IPS-15b (cell line): ENCODE measurements around the gene CHRNG.
"Not testable (repeated sequence)": the region's sequence is repeated elsewhere in the genome, so short reads cannot be mapped to it uniquely, and the experiment has no call there.

Source experiments
- H3K27me3 ChIP-seq: one replicate; pipeline ENCODE4 v1.6.1; 2013; ENCODE audit warnings: low read length; ENCODE audit not compliant: control insufficient read depth, insufficient read depth
- H3K36me3 ChIP-seq: one replicate; pipeline ENCODE4 v1.6.1; 2013; ENCODE audit warnings: low read length; ENCODE audit not compliant: control insufficient read depth, insufficient read depth
- H3K4me1 ChIP-seq: one replicate; pipeline ENCODE4 v1.6.1; 2013; ENCODE audit warnings: mild to moderate bottlenecking, low read length; ENCODE audit not compliant: control insufficient read depth, insufficient read depth
- H3K4me3 ChIP-seq: one replicate; pipeline ENCODE4 v1.5.1; 2013; ENCODE audit warnings: low read depth, low read length
- H3K9ac ChIP-seq: one replicate; pipeline ENCODE4 v1.6.1; 2013; ENCODE audit warnings: low read depth, mild to moderate bottlenecking, low read length
- H3K9me3 ChIP-seq: one replicate; pipeline ENCODE4 v1.6.1; 2013; ENCODE audit warnings: mild to moderate bottlenecking, low read length; ENCODE audit not compliant: control insufficient read depth, insufficient read depth

Gene CHRNG

DNA sequence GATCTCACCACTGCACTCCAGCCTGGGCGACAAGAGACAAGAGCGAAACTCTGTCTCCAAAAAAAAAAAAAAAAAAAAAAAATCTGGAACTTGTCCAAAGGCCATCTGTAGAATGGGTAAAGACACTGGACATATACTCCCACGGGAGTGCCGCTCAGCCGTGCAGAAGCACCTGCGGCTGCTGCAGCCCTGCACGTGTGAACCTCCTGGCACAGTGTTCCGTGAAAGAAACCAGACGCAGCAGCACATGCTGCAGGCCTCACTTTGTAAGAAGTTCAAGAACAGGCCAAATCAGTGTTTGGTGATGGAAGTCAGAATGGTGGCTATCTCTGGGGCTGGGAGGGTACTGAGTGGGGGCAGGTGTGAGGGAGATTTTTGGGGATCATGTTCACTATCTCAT, 7.1 kb upstream of the CHRNG start:
- Histone ChIP-seq H3K9ac (no peak overlapping the region), H3K4me3 (no peak overlapping the region), H3K36me3 (no peaks in the 10 kb centered on the region), H3K9me3 (no peaks in the 10 kb centered on the region), H3K4me1 (no peaks in the 10 kb centered on the region), H3K27me3 (no peaks in the 10 kb centered on the region)

DNA sequence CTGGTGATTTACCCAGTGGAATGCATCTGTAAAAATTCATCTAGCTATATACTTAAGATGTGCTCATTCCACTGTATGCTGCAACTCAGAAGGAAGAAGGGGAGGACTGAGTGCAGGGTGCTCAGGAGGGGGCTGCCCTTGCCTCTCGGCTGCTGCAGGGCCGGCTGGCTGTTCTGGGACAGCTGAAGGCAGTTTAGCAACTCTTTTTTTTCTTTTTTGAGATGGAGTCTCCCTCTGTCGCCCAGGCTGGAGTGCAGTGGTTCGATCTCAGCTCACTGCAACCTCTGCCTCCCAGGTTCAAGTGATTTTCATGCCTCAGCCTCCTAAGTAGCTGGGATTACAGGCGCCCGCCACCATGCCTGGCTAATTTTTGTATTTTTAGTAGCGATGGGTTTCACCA, 6.7 kb upstream of the CHRNG start:
- not testable (repeated sequence) for H3K36me3 ChIP-seq, H3K4me3 ChIP-seq, H3K9me3 ChIP-seq, H3K4me1 ChIP-seq, H3K27me3 ChIP-seq, H3K9ac ChIP-seq

DNA sequence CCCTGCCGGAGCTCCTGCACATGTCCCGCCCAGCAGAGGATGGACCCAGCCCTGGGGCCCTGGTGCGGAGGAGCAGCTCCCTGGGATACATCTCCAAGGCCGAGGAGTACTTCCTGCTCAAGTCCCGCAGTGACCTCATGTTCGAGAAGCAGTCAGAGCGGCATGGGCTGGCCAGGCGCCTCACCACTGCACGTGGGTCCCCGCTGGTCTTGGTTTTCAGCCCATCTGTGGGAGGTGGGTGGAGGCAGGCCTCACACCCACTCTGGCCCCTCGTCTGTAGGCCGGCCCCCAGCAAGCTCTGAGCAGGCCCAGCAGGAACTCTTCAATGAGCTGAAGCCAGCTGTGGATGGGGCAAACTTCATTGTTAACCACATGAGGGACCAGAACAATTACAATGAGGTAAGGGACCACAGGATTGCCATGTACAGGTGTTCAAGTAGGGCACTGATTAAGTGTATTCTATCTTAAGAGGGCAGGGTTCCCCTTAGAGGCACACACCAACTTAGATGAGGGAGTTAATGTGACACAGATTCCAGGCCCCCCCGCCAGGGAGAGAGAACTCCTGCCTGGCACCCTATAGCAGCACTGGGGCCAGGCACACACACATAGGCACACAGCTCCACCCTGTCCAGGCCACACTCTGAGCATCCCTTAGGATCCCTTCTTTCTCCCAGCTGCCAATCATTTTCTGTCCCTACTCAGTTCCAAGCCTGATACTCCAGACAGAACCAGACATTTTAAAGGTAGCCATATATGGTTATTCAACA, 5.4 kb upstream of the CHRNG start:
- H3K4me3 ChIP-seq, result no peak overlapping the region
- H3K9ac ChIP-seq, result no peak overlapping the region
- peaks cover 5% of the 10 kb centered on the region for H3K4me1 ChIP-seq
- no peaks in the 10 kb centered on the region for H3K9me3 ChIP-seq
- no peaks in the 10 kb centered on the region for H3K27me3 ChIP-seq
- no peaks in the 10 kb centered on the region for H3K36me3 ChIP-seq

DNA sequence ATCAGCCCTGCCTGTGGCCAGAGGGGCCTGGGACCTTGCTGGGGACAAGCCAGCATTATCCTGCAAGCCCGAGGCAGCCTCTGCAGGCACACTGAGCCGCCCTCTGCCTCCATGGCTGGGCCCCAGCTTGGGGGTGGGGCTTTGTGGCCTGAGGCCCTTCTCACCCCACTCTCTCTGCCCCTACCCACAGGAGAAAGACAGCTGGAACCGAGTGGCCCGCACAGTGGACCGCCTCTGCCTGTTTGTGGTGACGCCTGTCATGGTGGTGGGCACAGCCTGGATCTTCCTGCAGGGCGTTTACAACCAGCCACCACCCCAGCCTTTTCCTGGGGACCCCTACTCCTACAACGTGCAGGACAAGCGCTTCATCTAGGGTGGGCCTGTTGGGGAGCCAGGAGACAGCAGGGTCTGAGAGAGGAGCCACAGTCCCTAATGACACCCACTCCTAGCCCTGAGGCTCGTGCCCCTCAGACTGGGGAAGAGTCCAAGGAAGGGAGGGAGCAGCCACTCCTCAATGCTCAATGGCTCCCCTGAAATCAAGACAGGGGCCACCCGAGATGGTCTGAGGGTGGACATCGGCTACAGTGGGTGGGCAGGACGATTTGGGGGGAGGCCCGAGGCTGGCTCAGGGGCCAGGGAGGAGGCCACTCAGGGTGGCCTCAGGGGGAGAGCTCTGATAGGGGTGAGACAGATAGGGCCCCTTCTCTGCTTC, 4.4 kb upstream of the CHRNG start:
- H3K4me1 ChIP-seq, result peaks cover 7% of the 10 kb centered on the region
- H3K27me3 ChIP-seq, result no peaks in the 10 kb centered on the region
- H3K4me3 ChIP-seq, result no peak overlapping the region
- no peaks in the 10 kb centered on the region for H3K36me3 ChIP-seq
- H3K9me3 ChIP-seq, result no peaks in the 10 kb centered on the region
- no peak overlapping the region for H3K9ac ChIP-seq

DNA sequence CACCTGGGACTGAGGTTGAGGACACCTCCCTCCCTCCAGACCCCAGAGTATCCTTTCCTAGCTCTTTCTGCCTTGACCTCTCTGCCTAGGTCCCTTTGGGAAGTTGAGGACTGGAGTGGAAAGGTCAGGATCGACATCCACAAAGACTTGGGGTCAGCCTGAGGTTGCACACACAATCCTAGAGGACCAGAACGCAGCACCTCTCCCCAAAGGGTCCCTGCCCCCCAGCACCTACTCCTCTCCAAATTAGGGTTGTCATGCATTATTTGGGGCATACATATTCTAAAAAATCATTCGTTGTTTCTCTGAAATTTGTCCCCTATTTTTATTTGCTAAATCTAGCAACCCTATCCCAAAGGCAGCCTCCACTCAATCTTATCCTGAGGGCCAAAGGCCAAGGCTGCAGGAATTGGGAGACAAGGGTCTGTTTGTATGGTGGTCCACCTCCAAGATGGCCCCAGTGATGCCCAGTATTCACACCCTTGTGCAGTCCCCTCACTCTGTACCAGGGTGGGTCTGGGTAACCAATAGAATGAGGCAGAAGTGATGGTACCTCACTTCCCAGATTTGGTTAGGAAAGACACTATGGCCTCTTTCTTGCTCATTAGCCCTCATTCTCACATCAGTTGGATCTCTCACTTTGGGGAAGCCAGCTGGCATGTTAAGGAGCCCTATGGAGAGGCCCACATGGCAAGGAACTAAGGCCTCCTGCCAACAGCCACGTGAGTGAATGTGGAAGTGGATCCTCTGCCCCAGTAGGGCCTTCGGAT, 3.5 kb upstream of the CHRNG start:
- peaks cover 7% of the 10 kb centered on the region for H3K4me1 ChIP-seq
- H3K36me3 ChIP-seq, result no peaks in the 10 kb centered on the region
- no peak overlapping the region for H3K4me3 ChIP-seq
- H3K9me3 ChIP-seq, result no peaks in the 10 kb centered on the region
- no peaks in the 10 kb centered on the region for H3K27me3 ChIP-seq
- H3K9ac ChIP-seq, result no peak overlapping the region

DNA sequence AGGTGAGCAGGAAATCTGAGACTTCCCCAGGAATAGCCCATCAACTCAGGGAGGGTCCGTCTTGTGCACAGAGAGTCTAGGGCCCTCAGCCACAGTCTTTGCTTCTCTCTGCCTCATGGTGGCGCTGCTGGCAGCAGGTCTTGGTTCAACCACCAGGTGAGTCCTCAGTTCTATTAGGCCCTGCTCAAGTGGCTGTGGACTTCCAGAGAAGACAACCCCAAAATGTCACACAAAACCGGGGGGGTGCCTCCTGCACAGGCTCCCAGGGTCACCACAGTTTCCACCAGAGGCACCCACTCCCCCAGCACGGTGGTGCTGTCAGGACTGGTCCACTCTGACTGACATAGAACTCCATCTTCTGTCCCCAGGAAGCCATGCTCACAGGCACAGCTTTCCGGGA, 2.4 kb upstream of the CHRNG start:
- peaks cover 7% of the 10 kb centered on the region for H3K4me1 ChIP-seq
- no peak overlapping the region for H3K9ac ChIP-seq
- no peaks in the 10 kb centered on the region for H3K36me3 ChIP-seq
- H3K4me3 ChIP-seq, result no peak overlapping the region
- no peaks in the 10 kb centered on the region for H3K27me3 ChIP-seq
- no peaks in the 10 kb centered on the region for H3K9me3 ChIP-seq

DNA sequence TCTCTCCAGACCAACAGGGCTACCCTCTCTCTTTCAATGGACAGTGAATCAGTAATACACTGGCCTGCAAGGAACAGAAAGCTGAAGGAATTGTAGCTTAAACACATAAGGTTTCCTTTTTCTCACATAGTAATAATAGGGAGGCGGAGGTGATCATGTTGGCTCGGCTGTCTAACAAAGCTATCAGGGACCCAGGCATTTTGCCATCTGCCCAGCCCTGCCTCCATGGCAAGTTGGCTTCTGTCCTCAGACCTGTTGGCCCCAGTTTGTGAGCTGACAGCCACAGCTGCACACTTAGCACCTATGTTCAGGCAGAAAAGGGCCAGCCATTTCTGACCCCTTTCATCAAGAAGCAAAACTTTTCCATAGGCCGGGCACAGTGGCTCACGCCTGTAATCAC, 2.0 kb upstream of the CHRNG start:
- no peaks in the 10 kb centered on the region for H3K36me3 ChIP-seq
- peaks cover 7% of the 10 kb centered on the region for H3K4me1 ChIP-seq
- H3K27me3 ChIP-seq, result no peaks in the 10 kb centered on the region
- H3K4me3 ChIP-seq, result no peak overlapping the region
- H3K9me3 ChIP-seq, result no peaks in the 10 kb centered on the region
- H3K9ac ChIP-seq, result no peak overlapping the region

DNA sequence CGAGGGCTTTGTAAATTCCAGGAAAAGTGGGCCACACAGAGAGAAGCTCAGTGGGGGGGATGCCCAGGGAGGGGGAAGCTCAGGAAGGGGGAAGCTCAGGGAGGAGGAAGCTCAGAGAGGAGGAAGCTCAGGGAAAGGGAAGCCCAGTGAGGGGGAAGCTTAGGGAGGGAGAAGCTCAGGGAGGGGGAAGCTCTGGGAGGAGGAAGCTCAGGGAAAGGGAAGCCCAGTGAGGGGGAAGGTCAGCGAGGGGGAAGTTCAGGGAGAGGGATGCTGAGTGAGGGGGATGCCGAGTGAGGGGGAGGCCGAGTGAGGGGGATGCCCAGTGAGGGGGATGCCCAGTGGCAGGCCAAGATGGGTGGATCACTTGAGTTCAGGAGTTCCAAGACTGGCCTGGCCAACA, 821 bp upstream of the CHRNG start:
- Histone ChIP-seq H3K4me1 (peaks cover 7% of the 10 kb centered on the region), H3K4me3 (no peak overlapping the region), H3K9ac (no peak overlapping the region), H3K9me3 (no peaks in the 10 kb centered on the region), H3K27me3 (no peaks in the 10 kb centered on the region), H3K36me3 (no peaks in the 10 kb centered on the region)

DNA sequence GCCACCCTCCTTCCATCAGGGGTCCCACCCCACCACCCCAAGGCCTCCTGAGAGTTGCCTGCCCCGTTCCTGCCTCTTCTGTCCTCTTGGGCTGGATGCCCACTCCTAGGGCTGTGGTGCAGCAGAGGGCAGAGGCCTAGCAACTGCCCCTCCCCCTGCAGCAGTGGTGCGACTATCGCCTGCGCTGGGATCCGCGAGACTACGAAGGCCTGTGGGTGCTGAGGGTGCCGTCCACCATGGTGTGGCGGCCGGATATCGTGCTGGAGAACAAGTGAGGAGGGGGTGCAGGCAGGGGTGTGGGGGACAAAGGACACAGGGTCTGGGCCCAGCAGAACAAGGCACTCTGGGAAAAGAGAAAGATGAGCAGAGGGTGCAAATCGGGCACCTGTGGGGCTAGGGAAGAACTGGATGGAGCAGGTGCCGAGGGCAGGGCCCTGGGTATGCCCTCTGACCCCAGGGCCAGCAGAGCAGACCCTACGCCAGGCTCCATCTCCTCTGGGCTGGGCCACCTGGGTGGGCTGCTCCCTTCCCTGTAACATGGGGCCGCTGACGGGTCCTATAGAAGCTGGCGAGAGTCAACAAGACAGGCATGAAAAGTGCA, 1.0 kb downstream of the CHRNG start:
- H3K9ac ChIP-seq, result no peak overlapping the region
- no peaks in the 10 kb centered on the region for H3K9me3 ChIP-seq
- H3K4me3 ChIP-seq, result no peak overlapping the region

DNA sequence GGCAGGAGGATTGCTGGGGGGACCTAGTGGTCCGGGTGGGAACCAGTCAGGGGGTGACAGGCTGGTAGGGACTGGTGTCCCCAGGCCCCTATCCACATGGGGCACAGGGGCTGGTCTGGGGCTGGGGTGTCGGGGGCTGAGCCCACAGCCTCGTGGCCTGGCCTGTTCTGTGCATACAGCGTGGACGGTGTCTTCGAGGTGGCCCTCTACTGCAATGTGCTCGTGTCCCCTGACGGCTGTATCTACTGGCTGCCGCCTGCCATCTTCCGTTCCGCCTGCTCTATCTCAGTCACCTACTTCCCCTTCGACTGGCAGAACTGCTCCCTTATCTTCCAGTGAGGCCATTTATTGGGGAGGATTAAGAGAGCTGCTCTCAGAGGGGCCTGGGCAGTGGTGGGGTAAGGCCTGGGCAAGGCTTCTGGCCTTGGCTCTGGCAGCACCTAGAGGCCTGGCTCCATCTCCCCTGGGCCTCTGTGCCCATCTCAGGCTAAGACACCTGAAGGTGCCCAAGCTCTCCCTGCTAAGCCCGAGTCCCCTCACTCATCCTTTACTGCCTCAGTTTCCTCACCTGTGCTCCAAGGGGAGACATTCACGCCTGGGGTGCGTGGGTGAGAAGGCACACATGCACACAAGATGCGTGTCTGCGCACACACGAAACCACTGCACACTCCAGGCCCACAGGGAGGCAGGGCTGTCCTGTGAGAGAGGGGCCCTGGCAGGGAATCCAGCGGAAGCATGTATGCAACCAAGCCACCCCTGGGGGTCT, 1.9 kb downstream of the CHRNG start:
- peaks cover 3% of the 10 kb centered on the region for H3K36me3 ChIP-seq
- no peaks in the 10 kb centered on the region for H3K9me3 ChIP-seq
- no peaks in the 10 kb centered on the region for H3K27me3 ChIP-seq
- H3K4me3 ChIP-seq, result no peak overlapping the region
- peaks cover 7% of the 10 kb centered on the region for H3K4me1 ChIP-seq
- H3K9ac ChIP-seq, result no peak overlapping the region

More for the DNA sequence above, 1.0 kb downstream of the CHRNG start:
- H3K4me1 ChIP-seq, result peaks cover 7% of the 10 kb centered on the region
- no peaks in the 10 kb centered on the region for H3K27me3 ChIP-seq
- H3K36me3 ChIP-seq, result peaks cover 2% of the 10 kb centered on the region
